Activated CD4-positive, CD25-positive, alpha-beta regulatory T cell (primary cell): ENCODE measurements around the gene TM7SF2.
"Not testable (repeated sequence)": the region's sequence is repeated elsewhere in the genome, so short reads cannot be mapped to it uniquely, and the experiment has no call there.

Source experiments
- DNase-seq, 4 experiments: peaks; one replicate each; lab custom pipeline; 2025; lab: John Stamatoyannopoulos, UW

Gene TM7SF2

DNA sequence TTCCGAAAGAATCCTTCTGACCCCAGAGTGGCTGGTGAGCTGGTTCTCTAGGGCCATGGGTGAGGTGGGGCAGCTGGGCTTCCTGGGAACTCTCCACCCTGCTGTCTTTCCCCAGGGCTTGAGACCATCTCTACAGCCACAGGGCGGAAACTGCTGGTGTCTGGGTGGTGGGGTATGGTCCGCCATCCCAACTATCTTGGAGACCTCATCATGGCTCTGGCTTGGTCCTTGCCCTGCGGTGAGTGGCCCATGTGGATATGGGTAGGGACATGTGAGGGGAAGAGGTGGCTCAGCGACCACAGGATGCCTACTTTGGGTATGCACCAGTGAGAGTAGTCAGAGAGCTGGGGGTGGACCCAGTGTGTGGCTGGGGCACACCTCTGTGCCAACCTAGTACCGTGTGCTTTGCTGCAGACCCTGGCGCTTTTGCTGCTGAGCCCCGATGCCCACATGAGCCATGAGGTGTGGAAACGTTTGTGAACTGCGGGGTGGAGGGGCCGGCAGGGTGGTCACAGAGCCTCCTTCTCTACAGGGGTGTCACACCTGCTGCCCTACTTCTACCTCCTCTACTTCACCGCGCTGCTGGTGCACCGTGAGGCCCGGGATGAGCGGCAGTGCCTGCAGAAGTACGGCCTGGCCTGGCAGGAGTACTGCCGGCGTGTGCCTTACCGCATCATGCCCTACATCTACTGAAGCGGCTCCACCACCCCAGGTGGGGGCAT is 3.9 kb downstream of the TM7SF2 start:
- no peak for DNase-seq

- DNase-seq, result peak in 3 of 4 experiments; percentile 32 to 39 (median 39)
These were observed 4.9 kb downstream of the TM7SF2 start for GRCh38 chr11:65116370-65117205.

DNA sequence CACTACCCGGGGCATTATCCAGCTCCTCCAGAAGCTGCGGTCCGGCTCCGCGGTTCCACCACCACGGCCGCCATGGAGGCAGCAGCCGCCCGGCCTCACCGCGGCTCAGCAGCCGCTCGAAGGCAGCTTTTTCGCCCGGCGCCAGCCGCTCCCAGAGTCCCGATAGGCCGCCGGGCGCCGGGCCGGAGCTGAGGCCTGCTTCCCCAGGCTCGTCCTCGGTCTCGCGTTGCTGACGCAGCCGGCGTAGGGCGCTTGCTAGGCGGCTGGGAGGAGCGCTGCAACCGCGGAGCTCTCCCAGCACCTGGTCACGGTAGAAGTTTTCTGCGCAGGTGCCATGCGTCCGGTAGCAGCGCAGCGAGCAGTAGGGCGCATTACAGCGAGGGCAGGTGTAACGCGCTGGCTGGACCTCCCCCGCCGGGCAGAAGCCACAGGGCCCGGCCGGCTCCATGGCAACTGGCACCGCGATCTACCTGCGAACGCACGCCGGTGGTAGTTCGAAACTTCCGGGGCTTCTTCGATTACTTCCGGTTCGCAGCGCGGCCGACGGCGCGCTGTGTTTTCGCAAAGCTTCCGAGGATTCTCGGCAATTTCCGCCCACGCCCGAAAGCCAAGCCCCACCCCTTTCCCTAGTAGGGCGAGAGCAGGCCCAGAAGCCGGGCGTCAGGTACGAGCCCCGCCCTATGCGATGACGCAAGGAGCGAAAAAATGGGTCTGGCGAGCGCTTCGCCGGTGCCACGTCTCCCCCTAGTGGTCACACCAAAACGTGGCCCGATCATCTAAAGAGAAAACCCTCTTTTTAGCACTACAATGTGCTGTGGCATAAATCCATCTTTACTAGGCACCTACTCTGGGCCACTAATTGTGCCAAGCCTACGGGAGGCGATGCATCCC is 5.8 kb downstream of the TM7SF2 start, which contains the start of gene ZNHIT2:
Gene ZNHIT2 (minus strand): TSS at position 496 of the 891 bp plus-strand sequence. CDS start 48 bp downstream, at position 448.
- DNase-seq, result peak; percentile 99 to 100 (median 99)

- no peak for DNase-seq
These were observed 6.6 kb downstream of the TM7SF2 start for GRCh38 chr11:65118097-65118837.

DNA sequence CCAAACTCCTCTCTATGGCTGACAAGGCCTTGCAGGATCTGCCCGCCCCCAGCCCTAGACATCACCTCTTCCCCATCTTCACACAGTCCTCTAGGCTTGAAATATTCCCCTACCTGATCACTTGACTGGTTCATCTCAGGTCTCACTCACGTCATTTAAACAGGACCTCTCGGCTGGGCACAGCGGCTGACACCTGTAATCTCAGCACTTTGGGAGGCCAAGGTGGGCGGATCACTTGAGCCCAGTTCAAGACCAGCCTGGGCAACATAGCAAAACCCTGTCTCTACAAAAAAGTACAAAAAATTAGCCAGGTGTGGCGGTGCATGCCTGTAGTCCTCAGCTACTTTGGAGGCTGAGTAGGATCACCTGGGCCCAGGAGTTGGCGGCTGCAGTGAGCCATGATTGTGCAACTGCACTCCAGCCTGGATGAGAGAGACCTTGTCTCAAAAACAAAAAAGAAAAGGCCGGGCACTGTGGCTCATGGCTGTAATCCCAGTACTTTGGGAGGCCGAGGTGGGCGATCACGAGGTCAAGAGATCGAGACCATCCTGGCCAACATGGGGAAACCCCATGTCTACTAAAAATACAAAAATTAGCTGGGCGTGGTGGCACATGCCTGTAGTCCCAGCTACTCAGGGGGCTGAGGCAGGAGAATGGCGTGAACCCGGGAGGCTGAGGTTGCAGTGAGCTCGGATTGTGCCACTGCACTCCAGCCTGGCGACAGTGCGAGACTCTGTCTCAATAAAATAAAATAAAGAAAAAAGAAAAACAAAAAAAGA is 7.4 kb downstream of the TM7SF2 start:
- DNase-seq, result not testable (repeated sequence)

DNA sequence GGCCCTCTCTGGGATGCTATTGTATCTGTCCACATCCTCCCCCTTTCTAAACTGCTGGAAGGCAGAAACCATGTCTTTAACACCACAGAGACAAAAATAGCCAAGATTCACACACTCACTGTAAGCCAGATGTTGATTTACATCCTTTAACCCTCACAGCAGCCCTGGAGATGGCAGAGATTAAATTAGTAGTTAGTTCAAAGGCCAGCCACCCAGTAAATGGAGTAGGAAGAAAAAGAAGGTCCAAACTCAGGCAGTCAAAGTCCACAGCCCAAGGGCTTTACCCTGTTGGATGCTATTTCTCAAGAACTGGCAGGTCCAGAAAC is 8.0 kb downstream of the TM7SF2 start:
- no peak for DNase-seq

- DNase-seq, result no peak
These were observed 9.2 kb downstream of the TM7SF2 start for GRCh38 chr11:65120831-65121230.

DNA sequence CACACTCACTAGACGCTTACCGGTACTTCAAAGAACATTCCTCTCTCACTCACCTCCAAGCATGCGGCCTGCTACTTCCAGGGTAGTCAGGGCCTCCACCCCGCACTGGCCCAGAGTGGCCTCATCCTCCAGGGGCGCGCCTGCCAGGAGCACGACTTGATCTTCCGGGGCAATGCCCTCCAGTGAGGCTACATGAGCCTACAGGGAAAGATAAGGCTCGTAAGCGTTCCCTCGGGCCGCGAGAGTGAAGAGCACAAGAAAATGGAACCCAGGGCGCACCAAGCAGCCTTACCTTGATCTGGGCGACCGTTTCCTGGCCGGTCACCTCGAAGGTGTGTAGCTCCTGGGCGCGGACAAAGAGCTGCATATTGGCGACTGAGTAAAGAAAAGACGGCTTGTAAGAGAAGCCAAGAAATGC is 9.8 kb downstream of the TM7SF2 start:
- no peak for DNase-seq

GRCh38 chr11:65121865-65122696 is 10.4 kb downstream of the TM7SF2 start, which contains the start of the genes FAU and MRPL49:
FAU (minus strand) TSS chr11:65122134; CDS start chr11:65121813, 321 bp downstream.
MRPL49 (plus strand) TSS chr11:65122321; CDS start chr11:65122347, 26 bp downstream.
- DNase-seq, result peak; percentile 94 to 99 (median 97)

GRCh38 chr11:65124480-65125196 is 13.0 kb downstream of the TM7SF2 start:
- no peak for DNase-seq

DNA sequence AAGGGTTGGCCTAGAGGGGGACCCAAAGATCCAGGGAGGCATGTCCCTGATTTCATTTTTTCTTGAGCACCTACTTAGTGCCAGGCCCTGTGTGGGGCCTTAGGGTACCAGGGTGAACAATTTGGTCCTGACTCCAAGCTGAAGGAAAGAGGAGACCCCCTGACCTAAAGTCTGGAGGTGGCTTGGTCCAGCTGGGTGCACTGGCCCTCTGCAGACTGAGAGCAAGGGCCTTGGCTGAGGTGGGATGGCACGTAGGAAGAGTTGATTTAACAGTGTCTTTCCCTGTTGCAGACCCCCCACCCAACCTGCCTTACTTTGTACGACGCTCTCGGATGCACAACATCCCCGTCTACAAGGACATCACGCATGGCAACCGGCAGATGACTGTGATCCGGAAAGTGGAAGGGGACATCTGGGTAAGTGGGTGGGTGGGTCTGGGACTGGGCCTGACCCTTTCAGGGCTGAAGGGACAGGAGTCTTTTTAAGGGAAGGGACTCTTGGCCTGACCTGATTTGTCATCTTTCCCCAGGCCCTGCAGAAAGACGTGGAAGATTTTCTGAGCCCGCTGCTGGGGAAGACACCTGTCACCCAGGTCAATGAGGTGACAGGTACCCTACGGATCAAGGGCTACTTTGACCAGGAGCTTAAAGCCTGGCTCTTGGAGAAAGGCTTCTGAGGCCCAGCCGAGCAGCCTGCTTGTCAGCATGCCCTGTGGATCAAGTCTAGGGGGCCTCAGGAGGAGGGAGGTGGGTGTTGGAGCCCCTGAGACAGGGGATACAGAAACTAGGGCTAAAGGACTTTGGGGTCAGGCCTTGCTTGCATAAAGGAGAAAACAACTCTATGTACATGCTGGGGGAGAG is 13.8 kb downstream of the TM7SF2 start:
- DNase-seq, result no peak

GRCh38 chr11:65126624-65127274 is 15.1 kb downstream of the TM7SF2 start:
- no peak for DNase-seq

DNA sequence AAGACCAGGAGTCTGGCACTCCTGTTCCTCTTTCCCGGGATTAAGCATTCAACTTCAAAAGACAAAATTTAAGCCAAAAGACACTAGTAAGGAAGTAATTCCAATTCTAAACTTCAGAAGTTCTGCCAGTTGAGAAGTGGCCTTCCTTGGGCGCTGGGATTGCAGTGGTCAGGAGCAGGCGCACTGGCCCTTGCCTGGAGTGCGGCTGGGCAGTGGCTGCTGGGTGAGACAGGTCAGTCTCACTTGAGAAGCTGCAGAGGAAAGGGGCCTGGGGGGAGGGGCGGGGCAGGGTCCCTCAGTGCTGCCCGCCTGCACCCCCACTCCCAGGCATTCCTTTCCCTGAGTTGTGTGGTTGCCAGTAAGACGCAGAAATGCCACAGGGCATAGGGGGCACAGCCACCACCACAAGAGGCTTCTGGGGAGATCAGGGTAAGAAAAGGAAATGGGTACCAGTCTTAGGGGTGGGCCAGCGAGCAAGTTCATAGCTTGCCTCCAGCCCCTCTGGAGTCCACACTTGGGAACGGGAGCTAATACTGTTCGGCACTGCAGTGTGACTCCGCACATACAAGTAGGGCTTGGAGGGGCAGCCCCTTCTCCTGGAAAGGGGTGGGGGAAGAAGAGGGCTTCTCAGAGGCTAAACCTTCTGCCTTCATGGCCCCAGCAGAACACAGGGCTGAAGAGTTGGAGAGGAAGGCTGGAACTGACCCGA is 16.0 kb downstream of the TM7SF2 start:
- no peak for DNase-seq

GRCh38 chr11:65128182-65129145 is 16.8 kb downstream of the TM7SF2 start:
- DNase-seq, result no peak

GRCh38 chr11:65129649-65130441 is 18.2 kb downstream of the TM7SF2 start:
- DNase-seq, result no peak
